HG03558 (cell line): ENCODE results near the gene TIAM2.

Experiments used
- ATAC-seq: cut with Tn5 transposase; IDR thresholded peaks from one replicate; pipeline ENCODE4 v1.9.1; 2021; ENCODE audit warnings: moderate number of reproducible peaks; ENCODE audit not compliant: unreplicated experiment; ENCODE audit errors: extremely low read depth

The TIAM2 gene

GRCh38 chr6:155021680-155022079, 26.6 kb downstream of the TIAM2 start:
- ATAC-seq, result no peak

GRCh38 chr6:155022721-155023120, 27.6 kb downstream of the TIAM2 start:
- no peak for ATAC-seq

- no peak for ATAC-seq
Measured at GRCh38 chr6:155023717-155024116, 28.6 kb downstream of the TIAM2 start.

GRCh38 chr6:155024391-155025027, 29.4 kb downstream of the TIAM2 start:
- no peak for ATAC-seq

- no peak for ATAC-seq
Measured at GRCh38 chr6:155026022-155026705, 31.0 kb downstream of the TIAM2 start.

GRCh38 chr6:155026706-155027045, 31.6 kb downstream of the TIAM2 start:
- ATAC-seq, result no peak

DNA sequence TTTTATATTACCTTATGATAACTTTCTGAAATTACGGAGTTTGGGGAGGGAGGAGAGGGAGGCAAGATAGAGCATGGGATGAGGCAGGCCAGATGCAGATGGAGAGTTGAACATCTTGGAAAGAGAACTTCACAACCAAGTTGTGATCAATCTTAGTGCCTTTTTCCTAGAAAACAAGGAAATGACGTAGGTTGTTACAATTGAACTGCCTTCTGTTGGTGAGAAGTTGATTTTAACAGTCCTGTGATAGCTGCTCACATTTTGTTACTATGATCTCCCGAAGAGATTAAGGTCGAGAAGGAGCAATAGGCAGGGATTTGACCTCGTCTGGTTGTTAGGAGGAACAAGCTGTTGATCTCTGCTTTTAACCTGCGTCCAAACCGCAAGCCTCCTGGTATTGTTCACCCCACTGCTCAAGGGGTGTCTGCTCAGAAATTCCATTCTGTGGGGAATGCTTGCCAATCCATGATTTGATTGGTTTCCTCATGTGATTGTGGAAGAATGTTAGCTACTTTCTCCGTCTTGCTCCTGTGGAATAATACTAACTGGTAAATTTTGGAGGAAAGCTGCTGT, 35.1 kb downstream of the TIAM2 start:
- no peak for ATAC-seq

DNA sequence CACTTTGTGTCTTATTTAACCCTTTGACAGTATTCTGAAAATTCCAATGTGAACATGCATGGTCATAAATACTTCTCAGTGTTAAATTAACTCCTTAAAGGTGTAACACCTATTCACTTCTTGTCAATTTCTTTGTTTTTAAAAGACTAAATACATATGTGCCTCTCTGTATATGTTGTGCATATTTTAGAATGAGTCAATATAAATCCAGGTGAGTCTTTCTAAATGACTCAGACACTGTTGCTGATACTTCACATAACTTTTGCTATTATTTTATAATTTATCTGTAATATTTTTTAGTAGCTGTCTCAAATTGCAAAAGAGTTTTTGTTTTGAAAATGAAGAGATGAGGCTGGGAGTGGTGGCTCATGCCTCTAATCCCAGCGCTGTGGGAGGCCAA, 36.0 kb downstream of the TIAM2 start:
- no peak for ATAC-seq

DNA sequence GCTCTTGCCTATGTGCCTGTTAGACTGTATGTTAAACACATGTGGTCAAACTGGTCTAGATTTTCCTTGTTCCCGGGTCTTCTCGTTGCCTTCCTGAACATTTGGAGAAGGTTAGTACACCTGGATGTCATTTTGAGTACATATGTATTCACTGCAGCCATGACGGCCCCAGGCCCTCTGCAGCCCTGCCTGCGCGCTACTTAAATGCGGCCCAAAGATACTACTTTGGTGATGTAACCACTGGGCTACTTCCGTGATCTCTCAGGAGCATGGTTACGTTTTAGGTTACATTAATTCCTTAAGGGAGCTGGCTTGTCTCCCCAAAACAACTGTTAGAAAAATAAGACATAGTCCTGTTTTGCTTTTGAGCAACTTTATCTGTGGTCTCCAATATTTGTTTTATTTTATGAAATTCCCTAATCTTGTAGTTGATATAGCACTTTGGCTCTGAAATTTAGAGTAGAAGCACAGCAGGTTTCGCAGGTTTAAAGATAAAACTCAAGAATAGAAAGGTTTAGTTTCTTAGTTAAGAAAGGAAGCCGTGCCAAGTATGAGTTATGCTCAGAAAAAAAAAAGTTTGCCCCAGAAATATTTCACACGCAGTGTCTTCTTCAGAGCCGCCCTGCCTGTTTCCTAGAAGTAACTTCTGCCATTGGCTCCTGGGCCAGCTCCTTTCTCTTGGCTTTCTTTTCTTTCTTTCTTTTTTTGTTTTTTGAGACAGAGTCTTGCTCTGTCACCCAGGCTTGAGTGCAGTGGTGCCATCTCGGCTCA, 38.1 kb downstream of the TIAM2 start:
- ATAC-seq, result no peak

GRCh38 chr6:155036907-155037306, 41.8 kb downstream of the TIAM2 start:
- ATAC-seq, result no peak

DNA sequence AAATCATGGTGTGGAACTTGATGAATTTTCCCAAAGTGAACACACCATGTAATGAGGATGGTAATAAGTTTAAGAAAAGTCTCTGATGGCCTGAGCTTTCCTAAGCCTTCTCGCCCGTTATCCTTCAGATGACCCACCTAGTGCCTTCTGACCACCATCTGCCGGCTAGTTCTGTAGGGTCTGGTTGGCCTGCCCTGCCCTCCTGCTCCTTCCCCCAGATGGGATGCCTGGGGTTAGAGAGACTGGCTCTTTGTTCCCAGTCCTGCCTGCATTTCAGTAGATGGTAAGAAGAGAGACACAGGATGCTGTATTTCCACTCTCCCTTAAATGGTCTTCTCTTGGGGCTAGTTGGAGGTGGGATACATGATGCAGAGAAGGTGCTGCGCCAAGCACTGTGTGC, 43.0 kb downstream of the TIAM2 start:
- ATAC-seq, result no peak

DNA sequence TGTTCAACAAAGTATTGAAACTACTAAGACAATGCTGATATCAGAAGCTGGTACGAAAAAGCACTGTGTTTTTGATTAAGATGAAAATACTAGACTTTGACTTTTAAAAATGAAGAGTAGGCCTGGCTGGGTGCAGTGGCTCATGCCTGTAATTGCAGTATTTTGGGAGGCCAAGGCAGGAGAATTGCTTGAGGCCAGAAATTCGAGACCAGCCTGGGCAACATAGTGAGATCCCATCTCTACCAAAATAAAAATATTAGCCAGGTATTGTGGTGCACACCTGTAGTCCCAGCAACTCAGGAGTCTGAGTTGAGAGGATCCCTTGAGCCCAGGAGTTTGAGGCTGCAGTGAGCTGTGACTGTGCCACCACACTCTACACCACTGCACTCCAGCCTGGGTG, 43.4 kb downstream of the TIAM2 start:
- no peak for ATAC-seq

DNA sequence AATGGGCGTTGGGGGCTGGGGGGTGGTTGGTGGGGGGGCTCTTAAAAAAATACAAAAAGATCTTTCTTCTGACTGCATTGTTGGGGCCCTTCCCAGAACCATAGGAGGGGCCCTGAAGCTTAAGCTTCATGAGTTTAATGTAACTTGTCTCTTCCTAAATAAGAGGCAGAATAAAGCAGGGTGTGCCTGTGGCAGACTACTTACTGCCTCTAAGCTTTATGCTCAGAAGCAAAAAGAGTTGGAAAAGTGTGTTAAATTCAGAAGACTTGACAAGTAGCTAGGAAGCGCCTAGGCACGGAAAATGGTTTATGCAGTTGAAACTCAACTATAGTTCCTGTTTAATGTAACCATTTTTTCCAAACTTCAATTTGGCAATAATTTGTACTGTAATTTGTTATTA, 44.5 kb downstream of the TIAM2 start:
- no peak for ATAC-seq

- ATAC-seq, result no peak
Measured at GRCh38 chr6:155040154-155040553, 45.0 kb downstream of the TIAM2 start.

DNA sequence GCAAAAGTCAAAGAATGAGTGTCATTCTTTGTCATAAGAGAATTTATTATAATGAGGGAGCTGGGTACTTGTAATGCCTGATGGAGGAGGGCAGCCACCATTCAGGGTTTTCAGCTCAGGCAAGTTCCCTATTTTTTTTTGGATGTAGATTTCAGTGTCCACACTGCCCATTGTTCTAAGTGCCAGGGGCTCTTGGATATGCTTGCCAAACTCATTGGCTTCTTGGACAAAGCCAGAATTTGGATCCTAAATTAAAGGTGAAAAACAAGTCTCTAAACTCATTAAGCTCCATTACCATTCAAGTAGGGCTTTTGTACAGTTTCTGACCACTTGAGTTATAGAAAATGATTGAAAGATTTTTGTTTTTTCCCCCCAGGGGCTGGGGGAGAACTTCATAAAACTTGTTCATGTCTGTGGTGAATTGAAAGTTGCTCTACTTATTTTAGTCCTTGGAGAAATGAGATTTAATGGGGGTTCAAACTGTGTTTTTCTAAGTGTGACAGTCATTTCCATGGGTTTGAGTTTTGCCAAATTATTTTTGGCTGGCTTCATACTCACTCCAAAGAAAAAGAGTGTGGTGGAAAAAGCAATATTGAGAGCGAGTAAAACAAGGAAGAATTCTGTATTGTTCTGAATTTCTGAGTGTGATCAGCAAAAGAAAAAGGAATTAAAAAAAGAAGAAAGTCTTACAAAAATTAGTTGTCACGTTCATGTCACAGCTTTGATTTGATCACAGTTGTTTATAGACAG, 46.0 kb downstream of the TIAM2 start:
- no peak for ATAC-seq

DNA sequence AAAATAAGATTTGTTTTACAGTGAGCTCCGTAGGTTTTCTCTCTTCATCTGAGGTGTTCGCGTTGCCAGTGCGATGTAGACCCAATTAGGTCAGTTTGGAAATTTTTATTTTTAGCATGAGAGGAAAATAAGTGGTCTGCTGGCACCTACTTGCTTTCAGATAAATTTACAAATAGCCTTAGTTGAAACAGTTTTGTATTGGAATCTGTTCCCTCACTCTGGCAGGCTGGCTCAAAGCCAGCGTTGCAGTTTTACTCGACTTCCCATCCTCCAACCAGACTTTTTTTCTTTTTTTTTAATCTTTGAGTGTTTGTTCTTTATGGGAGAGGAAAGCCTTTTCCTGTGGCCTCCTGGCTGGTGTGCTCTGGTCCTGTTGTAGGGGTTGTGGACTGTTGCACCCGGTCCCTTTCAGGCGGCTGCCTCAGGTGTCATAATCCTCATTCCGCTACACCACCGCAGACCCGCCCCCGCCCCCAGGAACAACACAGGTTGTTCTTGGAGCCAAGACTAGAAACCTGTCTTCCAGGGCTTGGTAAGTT, 46.7 kb downstream of the TIAM2 start:
- no peak for ATAC-seq

GRCh38 chr6:155042983-155043382, 47.9 kb downstream of the TIAM2 start:
- ATAC-seq, result no peak

- no peak for ATAC-seq
Measured at GRCh38 chr6:155045561-155046404, 50.7 kb downstream of the TIAM2 start.

GRCh38 chr6:155047523-155047922, 52.4 kb downstream of the TIAM2 start:
- ATAC-seq, result no peak
